Lower leg skin (tissue), 3 donors: ENCODE results near the gene IL15RA.

ENCODE experiments used
- POLR2A ChIP-seq, 2 donors: fragments of 450-650 bp; IDR thresholded peaks; one replicate each; pipeline ENCODE4 v1.6.1; 2016 to 2017; ENCODE audit warnings: antibody characterized with exemption in 2 of 2, mild to moderate bottlenecking in 1 of 2, moderate library complexity in 1 of 2
- TF ChIP-seq, protein P1 (sequence below), 3 donors: fragments of 450-650 bp; IDR thresholded peaks; one replicate each; pipeline ENCODE4 v1.5.1; 2016; ENCODE audit warnings: antibody characterized with exemption in 3 of 3, mild to moderate bottlenecking in 3 of 3, moderate library complexity in 2 of 3

- TF ChIP-seq, protein P1, sequence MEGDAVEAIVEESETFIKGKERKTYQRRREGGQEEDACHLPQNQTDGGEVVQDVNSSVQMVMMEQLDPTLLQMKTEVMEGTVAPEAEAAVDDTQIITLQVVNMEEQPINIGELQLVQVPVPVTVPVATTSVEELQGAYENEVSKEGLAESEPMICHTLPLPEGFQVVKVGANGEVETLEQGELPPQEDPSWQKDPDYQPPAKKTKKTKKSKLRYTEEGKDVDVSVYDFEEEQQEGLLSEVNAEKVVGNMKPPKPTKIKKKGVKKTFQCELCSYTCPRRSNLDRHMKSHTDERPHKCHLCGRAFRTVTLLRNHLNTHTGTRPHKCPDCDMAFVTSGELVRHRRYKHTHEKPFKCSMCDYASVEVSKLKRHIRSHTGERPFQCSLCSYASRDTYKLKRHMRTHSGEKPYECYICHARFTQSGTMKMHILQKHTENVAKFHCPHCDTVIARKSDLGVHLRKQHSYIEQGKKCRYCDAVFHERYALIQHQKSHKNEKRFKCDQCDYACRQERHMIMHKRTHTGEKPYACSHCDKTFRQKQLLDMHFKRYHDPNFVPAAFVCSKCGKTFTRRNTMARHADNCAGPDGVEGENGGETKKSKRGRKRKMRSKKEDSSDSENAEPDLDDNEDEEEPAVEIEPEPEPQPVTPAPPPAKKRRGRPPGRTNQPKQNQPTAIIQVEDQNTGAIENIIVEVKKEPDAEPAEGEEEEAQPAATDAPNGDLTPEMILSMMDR (IDR thresholded peaks at IDR 0.05): no peak
- no peak for TF ChIP-seq POLR2A (IDR thresholded peaks at IDR 0.05)
These were observed 19.4 kb upstream of the IL15RA start for GRCh38 chr10:5996696-5997095.
